ENCODE results near the gene GEN1. TPM values are rescaled to one million over a fixed set of nuclear protein-coding genes. Genes with fewer than 3 reads are reported as not detected.

The GEN1 gene
- total RNA-seq, 1 donor from 2014 or later = 21.7 TPM

DNA sequence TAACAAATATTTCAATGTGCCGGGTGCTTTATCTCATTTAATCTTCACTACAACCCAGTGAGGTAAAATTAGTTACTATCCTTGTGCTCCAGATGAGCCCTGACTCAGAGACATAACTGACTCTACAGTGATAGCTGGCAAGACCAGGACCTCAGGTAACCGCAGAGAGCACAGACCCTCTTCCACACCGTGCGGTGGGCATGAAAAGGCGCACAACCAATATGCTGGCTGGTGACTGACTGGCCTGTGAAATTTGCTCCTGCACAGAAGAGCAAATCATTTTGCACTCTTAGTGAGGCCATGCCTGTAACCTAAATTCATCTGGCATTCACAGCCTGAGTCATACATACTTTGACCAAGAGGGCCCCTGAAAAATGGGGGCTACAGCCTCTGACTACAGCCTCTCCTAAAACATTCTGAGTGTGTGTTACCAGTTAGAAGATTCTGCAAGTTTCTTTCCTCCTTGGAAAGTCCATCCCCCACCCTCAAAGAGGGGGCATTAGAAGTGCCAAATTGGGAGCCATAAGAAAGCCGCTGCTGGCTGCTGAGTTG lies 39.9 kb downstream of the GEN1 start:
- peaks cover 22% of the 10 kb centered on the region for H3K27me3 Mint-ChIP-seq
- TF ChIP-seq CTCF (IDR thresholded peaks at IDR 0.05; ENCODE audit: unreplicated experiment) = no peak
- no peaks in the 10 kb centered on the region for H3K9me3 Mint-ChIP-seq (ENCODE audit: low read depth)
- DNase-seq (ENCODE audit: low spot score, unreplicated experiment) = no peak
- H3K4me3 Mint-ChIP-seq (ENCODE audit: low read depth) = no peak overlapping the region
- no peaks in the 10 kb centered on the region for H3K4me1 Mint-ChIP-seq (ENCODE audit: low read depth)
- H3K36me3 Mint-ChIP-seq (ENCODE audit: insufficient read depth) = no peaks in the 10 kb centered on the region
- no peak overlapping the region for H3K27ac Mint-ChIP-seq

GRCh38 chr2:17795309-17795708 lies 41.4 kb downstream of the GEN1 start:
- no peak overlapping the region for H3K27ac Mint-ChIP-seq
- no peak overlapping the region for H3K4me3 Mint-ChIP-seq (ENCODE audit: low read depth)
- H3K36me3 Mint-ChIP-seq (ENCODE audit: insufficient read depth) = no peaks in the 10 kb centered on the region
- H3K9me3 Mint-ChIP-seq (ENCODE audit: low read depth) = no peaks in the 10 kb centered on the region
- TF ChIP-seq CTCF (IDR thresholded peaks at IDR 0.05; ENCODE audit: unreplicated experiment) = no peak
- no peaks in the 10 kb centered on the region for H3K4me1 Mint-ChIP-seq (ENCODE audit: low read depth)
- peaks cover 22% of the 10 kb centered on the region for H3K27me3 Mint-ChIP-seq
- DNase-seq (ENCODE audit: low spot score, unreplicated experiment) = no peak

DNA sequence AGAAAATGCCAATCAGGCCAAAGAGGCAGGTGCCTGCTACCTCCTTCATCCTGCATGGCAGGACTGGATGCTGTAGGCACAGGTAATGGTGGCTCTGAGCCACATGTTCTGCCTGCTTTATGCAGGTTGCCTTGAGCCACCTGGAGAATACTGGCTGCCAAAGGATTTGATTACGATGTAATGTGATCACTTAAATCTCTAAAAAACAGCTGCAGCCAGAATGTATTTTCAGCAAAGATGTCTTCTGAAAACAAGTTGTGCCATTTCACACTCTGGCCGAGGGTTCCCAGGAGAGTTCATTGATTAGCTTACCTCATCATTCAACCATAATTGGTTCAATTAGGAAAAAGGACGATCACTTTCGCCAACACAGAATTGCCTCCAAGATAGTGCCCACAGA lies 44.4 kb downstream of the GEN1 start:
- Mint-ChIP-seq H3K27ac (no peak overlapping the region), H3K9me3 (ENCODE audit: low read depth) (no peaks in the 10 kb centered on the region), H3K27me3 (peaks cover 5% of the 10 kb centered on the region), H3K36me3 (ENCODE audit: insufficient read depth) (no peaks in the 10 kb centered on the region), H3K4me3 (ENCODE audit: low read depth) (no peak overlapping the region), H3K4me1 (ENCODE audit: low read depth) (no peaks in the 10 kb centered on the region)
- DNase-seq (ENCODE audit: low spot score, unreplicated experiment) = no peak
- TF ChIP-seq CTCF (IDR thresholded peaks at IDR 0.05; ENCODE audit: unreplicated experiment) = no peak

DNA sequence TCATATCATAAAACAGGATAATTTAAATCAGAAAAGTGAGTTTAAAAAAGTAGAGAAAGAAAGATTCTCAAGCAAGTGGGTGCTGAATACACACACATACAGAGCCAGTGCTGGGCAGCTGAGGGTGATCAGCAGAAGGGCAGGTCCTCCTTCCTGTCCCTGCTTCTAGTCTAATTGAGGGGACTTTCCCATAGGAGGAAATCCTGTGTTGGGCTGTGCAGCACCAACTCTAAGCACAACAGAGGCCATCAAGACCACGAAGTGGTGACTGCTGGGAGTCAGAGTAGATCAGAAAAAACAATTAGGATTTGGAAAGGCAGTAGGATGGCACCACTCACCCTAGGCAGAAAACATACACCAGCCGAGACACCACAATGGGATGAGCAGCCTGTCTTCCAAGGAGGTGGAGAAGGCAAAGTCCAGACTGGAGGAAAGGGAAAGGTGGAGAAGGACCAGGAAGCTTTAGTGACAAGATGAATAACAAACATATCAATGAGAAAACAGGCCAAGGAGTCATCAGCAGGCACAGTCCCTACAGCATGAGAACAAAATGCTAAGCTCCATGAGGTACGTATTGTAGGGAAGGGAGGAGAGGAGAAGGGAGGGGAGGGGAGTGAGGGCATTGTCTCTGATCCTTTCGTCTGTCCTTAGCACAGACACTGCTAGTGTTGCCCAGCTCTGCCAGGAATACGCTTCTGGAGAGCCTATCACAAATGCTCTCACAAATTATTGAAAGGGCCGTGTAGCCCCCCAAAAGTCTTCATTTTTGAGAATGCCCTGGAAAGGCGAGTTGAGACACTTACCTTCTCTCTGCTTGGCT lies 45.6 kb downstream of the GEN1 start:
- no peak for TF ChIP-seq CTCF (IDR thresholded peaks at IDR 0.05; ENCODE audit: unreplicated experiment)
- Mint-ChIP-seq H3K4me1 (ENCODE audit: low read depth) (no peaks in the 10 kb centered on the region), H3K27ac (peak overlapping the region; percentile 8), H3K9me3 (ENCODE audit: low read depth) (no peaks in the 10 kb centered on the region), H3K36me3 (ENCODE audit: insufficient read depth) (no peaks in the 10 kb centered on the region), H3K27me3 (peaks cover 4% of the 10 kb centered on the region), H3K4me3 (ENCODE audit: low read depth) (no peak overlapping the region)
- DNase-seq (ENCODE audit: low spot score, unreplicated experiment) = no peak

DNA sequence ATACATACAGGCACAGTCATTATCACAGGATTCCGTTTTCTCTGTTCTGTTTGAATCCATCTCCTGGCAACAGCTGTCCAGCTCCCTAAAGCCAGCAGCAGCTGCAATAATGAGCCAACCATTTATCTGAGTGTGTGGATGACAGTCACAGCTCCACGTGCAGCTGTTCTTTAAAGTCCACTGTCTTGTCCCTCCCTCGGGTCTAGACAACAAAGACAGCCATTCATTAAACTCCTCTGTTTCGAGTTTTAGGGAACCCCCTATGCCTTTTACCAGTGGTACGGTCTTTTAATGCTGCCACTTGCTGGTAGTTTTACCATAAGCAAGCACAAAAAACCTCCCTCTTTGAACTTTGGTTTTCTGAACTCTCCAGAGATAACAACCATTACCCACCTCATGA lies 46.3 kb downstream of the GEN1 start:
- Mint-ChIP-seq H3K36me3 (ENCODE audit: insufficient read depth) (no peaks in the 10 kb centered on the region), H3K4me1 (ENCODE audit: low read depth) (no peaks in the 10 kb centered on the region), H3K4me3 (ENCODE audit: low read depth) (no peak overlapping the region), H3K27ac (no peak overlapping the region), H3K27me3 (peaks cover 4% of the 10 kb centered on the region), H3K9me3 (ENCODE audit: low read depth) (no peaks in the 10 kb centered on the region)
- DNase-seq (ENCODE audit: low spot score, unreplicated experiment) = no peak
- TF ChIP-seq CTCF (IDR thresholded peaks at IDR 0.05; ENCODE audit: unreplicated experiment) = no peak
